22Rv1 (cell line): ENCODE data around the gene OXNAD1.

ENCODE experiments used
- CTCF ChIP-seq: fragments of 450-650 bp; IDR thresholded peaks from 2 replicates; pipeline ENCODE4 v1.5.1; 2017; ENCODE audit warnings: mild to moderate bottlenecking
- ZFX ChIP-seq: fragments of 450-650 bp; IDR thresholded peaks from 2 replicates; pipeline ENCODE4 v1.6.1; 2017; ENCODE audit warnings: antibody characterized with exemption, borderline replicate concordance

- no peak for TF ChIP-seq CTCF
- TF ChIP-seq ZFX = no peak
These were observed 15.7 kb downstream of the OXNAD1 start for GRCh38 chr3:16280671-16281070.
